HepG2 (cell line): ENCODE results near the gene GP1BA. TPM values are rescaled to one million over a fixed set of nuclear protein-coding genes. Genes with fewer than 3 reads are reported as not detected.

Source experiments
- ATAC-seq: fragments of 200-7000 bp; cut with Tn5 transposase; 3 replicates; pipeline ENCODE4 v1.9.1; 2020; ENCODE audit warnings: mild to moderate bottlenecking, moderate library complexity
- Bru-seq: library from RNA; stranded (reverse); fragments of 400-500 nt; gene quantifications from one replicate; lab custom pipeline; 2021; lab: Mats Ljungman, UMichigan
- BruChase-seq, 2 experiments: library from RNA; stranded (reverse); fragments of 400-500 nt; gene quantifications; one replicate each; lab custom pipeline; 2021; lab: Mats Ljungman, UMichigan
- BruUV-seq: library from RNA; stranded (reverse); fragments of 400-500 nt; replicated peaks from 2 replicates; lab custom pipeline; 2021; lab: Mats Ljungman, UMichigan
- CTCF ChIA-PET: fragments of 300-600 bp; formaldehyde crosslinking; extraction: SDS; loops from one replicate; lab custom pipeline; 2021; ENCODE audit warnings: low total read pairs, inconsistent platforms, low intra/inter-chr PET ratio; lab: Yijun Ruan, JAX
- POLR2A ChIA-PET: fragments of 350-600 bp; sonication (Branson Sonifier 250); formaldehyde crosslinking; loops from one replicate; lab custom pipeline; 2020; ENCODE audit warnings: antibody characterized with exemption, inconsistent platforms; lab: Yijun Ruan, JAX
- DNase-seq: peaks from one replicate; pipeline ENCODE4 v3.0.0-alpha.2; 2015; ENCODE audit warnings: low spot score
- FAIRE-seq: peaks from 3 replicates; lab custom pipeline; 2011; peaks lifted over from hg19 to GRCh38; lab: Jason Lieb, UNC
- H2AFZ ChIP-seq: one replicate; pipeline ENCODE4 v1.6.1; 2011; ENCODE audit warnings: low read length, inconsistent platforms
- H3K27ac ChIP-seq: fragments of 300-600 bp; 3 replicates; pipeline ENCODE4 v1.8.0; 2011; ENCODE audit warnings: mixed run types, mild to moderate bottlenecking, mixed read lengths, low read length, inconsistent platforms; ENCODE audit not compliant: insufficient read depth; ENCODE audit errors: extremely low read length
- H3K27me3 ChIP-seq, 2 experiments: fragments of 200-600 bp in 1 of 2; 2 replicates in 1 of 2; 3 replicates in 1 of 2; pipeline versions ENCODE4 v1.6.0 to v1.8.0; 2011; ENCODE audit warnings: low read length in 2 of 2, mild to moderate bottlenecking in 2 of 2, moderate library complexity in 2 of 2, inconsistent platforms in 1 of 2; ENCODE audit not compliant: insufficient read depth in 2 of 2, control insufficient read depth in 1 of 2
- H3K36me3 ChIP-seq, 2 experiments: fragments of 200-600 bp in 1 of 2; replicated peaks in 1 of 2; 2 replicates in 1 of 2; 3 replicates in 1 of 2; pipeline versions ENCODE4 v1.5.1 to v1.8.0; 2011; ENCODE audit warnings: low read length in 2 of 2, inconsistent platforms in 1 of 2; ENCODE audit not compliant: insufficient read depth in 2 of 2, control insufficient read depth in 1 of 2
- H3K4me1 ChIP-seq: 2 replicates; pipeline ENCODE4 v1.5.1; 2012; ENCODE audit warnings: low read length, inconsistent platforms; ENCODE audit not compliant: insufficient read depth
- H3K4me2 ChIP-seq: 2 replicates; pipeline ENCODE4 v1.6.0; 2011; ENCODE audit warnings: low read depth, low read length, inconsistent platforms
- H3K4me3 ChIP-seq, 3 experiments: fragments of 200-600 bp in 1 of 3; sonication (generic), shearing (Covaris generic) in 1 of 3; replicated peaks in 1 of 3; 2 replicates each; pipeline ENCODE4 v1.5.1; 2011 to 2016; ENCODE audit warnings: low read length in 3 of 3, inconsistent platforms in 2 of 3, low read depth in 2 of 3, mild to moderate bottlenecking in 2 of 3, control low read depth in 1 of 3, mixed read lengths in 1 of 3; ENCODE audit not compliant: insufficient read depth in 1 of 3
- H3K79me2 ChIP-seq: one replicate; pipeline ENCODE4 v1.6.1; 2011; ENCODE audit warnings: low read length, inconsistent platforms; ENCODE audit not compliant: insufficient read depth
- H3K9ac ChIP-seq: 2 replicates; pipeline ENCODE4 v1.6.0; 2011; ENCODE audit warnings: mild to moderate bottlenecking, low read depth, low read length, inconsistent platforms; ENCODE audit not compliant: insufficient read depth
- H3K9me3 ChIP-seq: 2 replicates; pipeline ENCODE4 v1.5.1; 2012; ENCODE audit warnings: mild to moderate bottlenecking, low read length
- H4K20me1 ChIP-seq: 2 replicates; pipeline ENCODE4 v1.6.0; 2011; ENCODE audit warnings: inconsistent platforms, mild to moderate bottlenecking, low read length, moderate library complexity; ENCODE audit not compliant: insufficient read depth
- CHCHD3 ChIP-seq: sonication (generic); formaldehyde crosslinking; IDR thresholded peaks from 2 replicates; pipeline ENCODE4 v1.8.0; 2022; ENCODE audit warnings: mild to moderate bottlenecking, missing genetic modification reagents, moderate library complexity
- ISL2 ChIP-seq: sonication (generic); formaldehyde crosslinking; IDR thresholded peaks from 2 replicates; pipeline ENCODE4 v1.5.0; 2020; ENCODE audit warnings: missing genetic modification reagents
- NFE2 ChIP-seq: sonication (generic); formaldehyde crosslinking; IDR thresholded peaks from 2 replicates; pipeline ENCODE4 v1.4.0; 2020; ENCODE audit warnings: missing genetic modification reagents
- RAD21 ChIP-seq: fragments of 450-650 bp; formaldehyde crosslinking; IDR thresholded peaks from 2 replicates; pipeline ENCODE4 v1.5.0; 2020; ENCODE audit warnings: mild to moderate bottlenecking
- SPEN ChIP-seq: sonication (generic); formaldehyde crosslinking; IDR thresholded peaks from 2 replicates; pipeline ENCODE4 v1.5.1; 2020; ENCODE audit warnings: low read depth, mild to moderate bottlenecking, missing genetic modification reagents
- ZNF747 ChIP-seq: sonication (generic); formaldehyde crosslinking; IDR thresholded peaks from 2 replicates; pipeline ENCODE4 v1.8.1; 2023; ENCODE audit warnings: missing genetic modification reagents, mild to moderate bottlenecking, borderline replicate concordance
- WGBS: methylation state at CpG from one replicate; pipeline ENCODE4 v1.1.6; 2017; ENCODE audit warnings: low lambda C conversion rate; 5-methylcytosine and 5-hydroxymethylcytosine counted together
- in situ Hi-C: cut with HindIII; loops from 2 replicates; pipeline ENCODE4 v1.10.0; 2017; ENCODE audit warnings: low pct_unique_long_range_greater_than_20kb; ENCODE audit not compliant: extremely low pct_ligation_motif_present
- intact Hi-C: fragments of 100-400 bp; cut with micrococcal nuclease; formaldehyde crosslinking; loops from one replicate; pipeline ENCODE4 v1.10.0; 2022; ENCODE audit not compliant: unreplicated experiment
- long read RNA-seq, 2 experiments: library from RNA in 1 of 2; library from polyadenylated mRNA in 1 of 2; stranded (forward) in 1 of 2; unstranded in 1 of 2; transcript quantifications; one replicate each; pipeline ENCODE4 v2.0.0, GENCODE V29; 2019 to 2022
- polyA minus RNA-seq, 3 experiments: library from RNA; depleted of rRNA, polyadenylated mRNA; stranded (reverse); fragments of >200 nt; gene quantifications; 2 replicates each; pipeline ENCODE4 v1.2.3, GENCODE V29; 2011; ENCODE audit warnings: low replicate concordance in 1 of 3
- polyA plus RNA-seq, 8 experiments: library from polyadenylated mRNA; depleted of rRNA in 3 of 8; stranded (reverse) in 7 of 8; unstranded in 1 of 8; fragments of >200 nt; fragmentation: Illumina TruSeq in 4 of 8; extraction: Trizol in 4 of 8; gene quantifications; 2 replicates each; pipeline versions ENCODE4 v1.2.1 to v1.2.3, GENCODE V29; 2011 to 2016; ENCODE audit warnings: low read depth in 4 of 8, missing spikeins in 1 of 8, mixed read lengths in 1 of 8; ENCODE audit not compliant: insufficient read depth in 1 of 8
- total RNA-seq, 5 experiments: library from RNA; depleted of rRNA; stranded (reverse); fragments of >200 nt; fragmentation: Illumina TruSeq; extraction: Trizol; gene quantifications; 2 replicates each; pipeline ENCODE4 v1.2.3, GENCODE V29; 2016; ENCODE audit warnings: low read depth in 1 of 5
- TF ChIP-seq, protein P1 (sequence below): sonication (generic); formaldehyde crosslinking; IDR thresholded peaks from 2 replicates; pipeline ENCODE4 v1.8.1; 2023; ENCODE audit warnings: missing genetic modification reagents, inconsistent platforms, borderline replicate concordance

Gene GP1BA
- total RNA-seq (2016; rRNA removed; fragmentation: Illumina TruSeq; extraction: Trizol) (not detected in 2 replicates), polyA plus RNA-seq (2011; rRNA removed) (not detected in 2 replicates), polyA minus RNA-seq (2011; rRNA and poly(A)+ RNA removed; ENCODE audit: low replicate concordance) (not detected in 2 replicates), Bru-seq, nascent RNA (not detected), BruChase-seq, experiment 1, labeled RNA remaining after a 6-hour chase (not detected), BruChase-seq, experiment 2, labeled RNA remaining after a 2-hour chase (not detected)
- total RNA-seq (2016; cell fraction: cytosol; rRNA removed; fragmentation: Illumina TruSeq; extraction: Trizol; ENCODE audit: low read depth): not detected in 2 replicates
- total RNA-seq (2016; cell fraction: insoluble cytoplasmic fraction; rRNA removed; fragmentation: Illumina TruSeq; extraction: Trizol): not detected in 2 replicates
- not detected in 2 replicates for total RNA-seq (2016; cell fraction: membrane; rRNA removed; fragmentation: Illumina TruSeq; extraction: Trizol)
- not detected in 2 replicates for total RNA-seq (2016; cell fraction: nucleus; rRNA removed; fragmentation: Illumina TruSeq; extraction: Trizol)
- not detected in 2 replicates for polyA plus RNA-seq (2011; cell fraction: cytosol; rRNA removed)
- polyA plus RNA-seq (2011; cell fraction: nucleus; rRNA removed): not detected in 2 replicates
- 0.35 and 0.58 TPM in 2 replicates for polyA plus RNA-seq (2012)
- not detected in 2 replicates for polyA plus RNA-seq (2016; cell fraction: cytosol; fragmentation: Illumina TruSeq; extraction: Trizol; ENCODE audit: low read depth)
- polyA plus RNA-seq (2016; cell fraction: insoluble cytoplasmic fraction; fragmentation: Illumina TruSeq; extraction: Trizol; ENCODE audit: low read depth): not detected in 2 replicates
- not detected in 2 replicates for polyA plus RNA-seq (2016; cell fraction: membrane; fragmentation: Illumina TruSeq; extraction: Trizol; ENCODE audit: low read depth)
- not detected in 2 replicates for polyA plus RNA-seq (2016; cell fraction: nucleus; fragmentation: Illumina TruSeq; extraction: Trizol; ENCODE audit: insufficient read depth, low read depth)
- not detected in 2 replicates for polyA minus RNA-seq (2011; cell fraction: cytosol; rRNA and poly(A)+ RNA removed)
- not detected in 2 replicates for polyA minus RNA-seq (2011; cell fraction: nucleus; rRNA and poly(A)+ RNA removed)
- long read RNA-seq, experiment 1, partial matches to known transcripts: 0 of 1 reads
- long read RNA-seq, experiment 1, other reads (novel, unspliced or antisense): 1 of 1 reads
- long read RNA-seq, experiment 2: 0 reads

GRCh38 chr17:4931963-4932362, at the start of gene GP1BA:
TSS of gene GP1BA (plus strand) at chr17:4932277. CDS start at chr17:4932605, 328 bp downstream.
- no peaks in the 10 kb centered on the region for H4K20me1 ChIP-seq
- no peaks in the 10 kb centered on the region for H3K27me3 ChIP-seq
- intact Hi-C loops: no loop called here
- no peak within 1 kb of the TSS for H3K4me2 ChIP-seq
- H3K36me3 ChIP-seq: peaks cover 0 to 3% of the 10 kb centered on the region in 2 experiments; a peak in 1 of 5 replicates
- in situ Hi-C loops: no loop called here
- ATAC-seq (no peak), FAIRE-seq (no peak), DNase-seq (no peak)
- no TSS peak for BruUV-seq
- H3K79me2 ChIP-seq: no peaks in the 10 kb centered on the region
- ChIA-PET POLR2A (no interaction called here), CTCF (no interaction called here)
- TF ChIP-seq, protein P1, sequence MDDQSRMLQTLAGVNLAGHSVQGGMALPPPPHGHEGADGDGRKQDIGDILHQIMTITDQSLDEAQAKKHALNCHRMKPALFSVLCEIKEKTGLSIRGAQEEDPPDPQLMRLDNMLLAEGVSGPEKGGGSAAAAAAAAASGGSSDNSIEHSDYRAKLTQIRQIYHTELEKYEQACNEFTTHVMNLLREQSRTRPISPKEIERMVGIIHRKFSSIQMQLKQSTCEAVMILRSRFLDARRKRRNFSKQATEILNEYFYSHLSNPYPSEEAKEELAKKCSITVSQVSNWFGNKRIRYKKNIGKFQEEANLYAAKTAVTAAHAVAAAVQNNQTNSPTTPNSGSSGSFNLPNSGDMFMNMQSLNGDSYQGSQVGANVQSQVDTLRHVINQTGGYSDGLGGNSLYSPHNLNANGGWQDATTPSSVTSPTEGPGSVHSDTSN (CRISPR knock-in tag): no peak
- TF ChIP-seq NFE2 (no peak), SPEN (CRISPR knock-in tag) (no peak), RAD21 (CRISPR knock-in tag) (no peak), CHCHD3 (no peak), ZNF747 (CRISPR knock-in tag) (no peak), ISL2 (CRISPR knock-in tag) (no peak)
- WGBS: 96% methylated on average over 14 of the region's 14 CpGs
- H2AFZ ChIP-seq: no peak within 1 kb of the TSS
- no peak within 1 kb of the TSS for H3K27ac ChIP-seq
- no peak within 1 kb of the TSS for H3K4me3 ChIP-seq
- no peaks in the 10 kb centered on the region for H3K9me3 ChIP-seq
- H3K4me1 ChIP-seq: peaks cover 10% of the 10 kb centered on the region
- no peak within 1 kb of the TSS for H3K9ac ChIP-seq
